ENCODE results near the gene MRPL1.
"Not testable (repeated sequence)": the region's sequence is repeated elsewhere in the genome, so short reads cannot be mapped to it uniquely, and the experiment has no call there.

Gene MRPL1

GRCh38 chr4:77913348-77913747 lies 50.7 kb downstream of the MRPL1 start:
- no peak for DNase-seq (ENCODE audit: low read depth, low spot score)

GRCh38 chr4:77917075-77917474 lies 54.4 kb downstream of the MRPL1 start:
- no peak for DNase-seq (ENCODE audit: low read depth, low spot score)

GRCh38 chr4:77917601-77918000 lies 55.0 kb downstream of the MRPL1 start:
- no peak for DNase-seq (ENCODE audit: low read depth, low spot score)

GRCh38 chr4:77920371-77920770 lies 57.7 kb downstream of the MRPL1 start:
- no peak for DNase-seq (ENCODE audit: low read depth, low spot score)

- DNase-seq (ENCODE audit: low read depth, low spot score) = no peak
These were observed 59.1 kb downstream of the MRPL1 start for GRCh38 chr4:77921701-77922100.

- DNase-seq (ENCODE audit: low read depth, low spot score) = no peak
These were observed 59.8 kb downstream of the MRPL1 start for GRCh38 chr4:77922158-77923094.

- DNase-seq (ENCODE audit: low read depth, low spot score) = no peak
These were observed 65.6 kb downstream of the MRPL1 start for GRCh38 chr4:77927991-77928925.

- DNase-seq (ENCODE audit: low read depth, low spot score) = no peak
These were observed 67.6 kb downstream of the MRPL1 start for GRCh38 chr4:77930154-77930639.

GRCh38 chr4:77930876-77931275 lies 68.2 kb downstream of the MRPL1 start:
- DNase-seq (ENCODE audit: low read depth, low spot score) = no peak

GRCh38 chr4:77931452-77932135 lies 69.0 kb downstream of the MRPL1 start:
- no peak for DNase-seq (ENCODE audit: low read depth, low spot score)

GRCh38 chr4:77938560-77938959 lies 75.9 kb downstream of the MRPL1 start:
- no peak for DNase-seq (ENCODE audit: low read depth, low spot score)

GRCh38 chr4:77945929-77946328 lies 83.3 kb downstream of the MRPL1 start:
- not testable (repeated sequence) for DNase-seq (ENCODE audit: low read depth, low spot score)

- DNase-seq (ENCODE audit: low read depth, low spot score) = no peak
These were observed 87.6 kb downstream of the MRPL1 start for GRCh38 chr4:77950203-77950602.

GRCh38 chr4:77952457-77952856 lies 89.8 kb downstream of the MRPL1 start:
- no peak for DNase-seq (ENCODE audit: low read depth, low spot score)

- no peak for DNase-seq (ENCODE audit: low read depth, low spot score)
These were observed 92.1 kb downstream of the MRPL1 start for GRCh38 chr4:77954690-77955089.

- DNase-seq (ENCODE audit: low read depth, low spot score) = no peak
These were observed 94.3 kb downstream of the MRPL1 start for GRCh38 chr4:77956917-77957316.

GRCh38 chr4:77958897-77959296 lies 96.3 kb downstream of the MRPL1 start:
- no peak for DNase-seq (ENCODE audit: low read depth, low spot score)

GRCh38 chr4:77959566-77960338 lies 97.1 kb downstream of the MRPL1 start:
- no peak for DNase-seq (ENCODE audit: low read depth, low spot score)

- DNase-seq (ENCODE audit: low read depth, low spot score) = no peak
These were observed 97.7 kb downstream of the MRPL1 start for GRCh38 chr4:77960367-77960766.

- DNase-seq (ENCODE audit: low read depth, low spot score) = no peak
These were observed 100.4 kb downstream of the MRPL1 start for GRCh38 chr4:77963004-77963403.

GRCh38 chr4:77973657-77974056 lies 111.0 kb downstream of the MRPL1 start:
- not testable (repeated sequence) for DNase-seq (ENCODE audit: low read depth, low spot score)
